ENCODE data around the gene PAPOLG. TPM values are rescaled to one million over a fixed set of nuclear protein-coding genes. Genes with fewer than 3 reads are reported as not detected.
A peak's percentile ranks its signal among the peaks of the same experiment; 100 is the strongest.

Gene PAPOLG
- total and polyA plus RNA-seq, 9 of the 15 experiments (the other 6 are each of a cell fraction or from before 2014, with no cell fraction given), result 3.9 to 16.3 (median 10.0) TPM

- TF ChIP-seq, protein P1, sequence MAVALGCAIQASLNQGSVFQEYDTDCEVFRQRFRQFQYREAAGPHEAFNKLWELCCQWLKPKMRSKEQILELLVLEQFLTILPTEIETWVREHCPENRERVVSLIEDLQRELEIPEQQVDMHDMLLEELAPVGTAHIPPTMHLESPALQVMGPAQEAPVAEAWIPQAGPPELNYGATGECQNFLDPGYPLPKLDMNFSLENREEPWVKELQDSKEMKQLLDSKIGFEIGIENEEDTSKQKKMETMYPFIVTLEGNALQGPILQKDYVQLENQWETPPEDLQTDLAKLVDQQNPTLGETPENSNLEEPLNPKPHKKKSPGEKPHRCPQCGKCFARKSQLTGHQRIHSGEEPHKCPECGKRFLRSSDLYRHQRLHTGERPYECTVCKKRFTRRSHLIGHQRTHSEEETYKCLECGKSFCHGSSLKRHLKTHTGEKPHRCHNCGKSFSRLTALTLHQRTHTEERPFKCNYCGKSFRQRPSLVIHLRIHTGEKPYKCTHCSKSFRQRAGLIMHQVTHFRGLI (CRISPR knock-in tag; IDR thresholded peaks at IDR 0.05), result no peak
Measured at GRCh38 chr2:60764736-60765534, 8.9 kb downstream of the PAPOLG start (continued).

- H2AFZ ChIP-seq (ENCODE audit: low read depth, low read length), result no peak overlapping the region
- H3K9ac ChIP-seq (ENCODE audit: insufficient read depth in 1 of 2, low read depth in 2 of 2, low read length in 2 of 2), result no peak overlapping the region
- ChIA-PET CTCF (ENCODE audit: low intra/inter-chr PET ratio) (no interaction called here), POLR2A (interaction anchor here (0.5 to 2.6 kb wide), 5 partner anchors 10 to 27 kb away, joined by 3 to 23 read pairs (median 4); partner anchors contain the start of gene PAPOLG)
- no peaks in the 10 kb centered on the region for H4K20me1 ChIP-seq (replicated peaks; ENCODE audit: control insufficient read depth, insufficient read depth, low read length)
- in situ Hi-C loops (cut with MboI) (no loop called here), intact Hi-C loops (cut with micrococcal nuclease) (no loop called here)
- no peak overlapping the region for H3K4me3 ChIP-seq
- TF ChIP-seq ZNF133 (CRISPR knock-in tag; IDR thresholded peaks at IDR 0.05) (no peak), KLF13 (tag; IDR thresholded peaks at IDR 0.05; ENCODE audit: borderline replicate concordance, low read depth) (no peak), ZFP36 (IDR thresholded peaks at IDR 0.05; ENCODE audit: low read depth, low read length, partially characterized antibody) (peak; percentile 73), ZNF121 (CRISPR knock-in tag; conservative IDR thresholded peaks at IDR 0.05) (peak; percentile 58), RBM25 (IDR thresholded peaks at IDR 0.05; ENCODE audit: low read depth, low read length, severe bottlenecking) (peak; percentile 5)
- DNase-seq (ENCODE audit: extremely low read depth in 1 of 4, low spot score in 3 of 4) (no peak), FAIRE-seq (no peak), ATAC-seq (no peak)
- no peaks in the 10 kb centered on the region for H3K9me1 ChIP-seq (ENCODE audit: control insufficient read depth, insufficient read depth, low read length)
- no TSS peak for BruUV-seq (replicated peaks)
- H3K9me3 ChIP-seq (replicated peaks; ENCODE audit: control insufficient read depth, insufficient read depth, low read depth, low read length), result no peaks in the 10 kb centered on the region
- H3K79me2 ChIP-seq (ENCODE audit: control insufficient read depth, insufficient read depth, low read length), result no peaks in the 10 kb centered on the region
- H3K27ac ChIP-seq (ENCODE audit: extremely low read depth, low read depth, low read length), result no peak overlapping the region
- H3K4me1 ChIP-seq (replicated peaks in 1 of 2; ENCODE audit: control insufficient read depth in 2 of 2, insufficient read depth in 2 of 2, low read length in 2 of 2), result no peaks in the 10 kb centered on the region
- peaks cover 82% of the 10 kb centered on the region for H3K36me3 ChIP-seq (ENCODE audit: control insufficient read depth, insufficient read depth, low read length)
- 96% methylated on average over 3 of the region's 3 CpGs for WGBS (ENCODE audit: insufficient coverage, low coverage, missing lambda C conversion rate)
- H3K27me3 ChIP-seq (ENCODE audit: control insufficient read depth in 2 of 2, insufficient read depth in 2 of 2, low read length in 2 of 2), result no peaks in the 10 kb centered on the region
- H3K4me2 ChIP-seq (ENCODE audit: insufficient read depth, low read length), result no peak overlapping the region
Measured at GRCh38 chr2:60766283-60766682, 10.2 kb downstream of the PAPOLG start.
